ENCODE results near the gene ROM1.

DNA sequence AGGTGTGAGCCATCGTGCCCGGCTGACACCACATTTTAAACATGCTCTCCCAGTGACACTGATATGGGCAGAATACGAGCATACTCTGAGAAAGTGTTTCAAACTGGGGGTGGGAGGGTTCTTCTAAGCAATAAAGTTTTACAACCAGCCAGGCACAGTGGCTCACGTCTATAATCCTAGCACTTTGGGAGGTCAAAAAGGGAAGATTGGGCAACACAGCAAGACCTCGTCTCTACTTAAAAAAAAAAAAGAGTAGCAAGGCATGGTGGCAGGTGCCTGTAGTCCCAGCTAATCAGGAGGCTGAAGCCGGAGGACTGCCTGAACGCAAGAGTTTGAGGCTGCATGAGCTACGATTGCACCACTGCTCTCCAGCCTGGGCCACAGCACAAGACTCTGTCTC is 31.2 kb downstream of the ROM1 start:
- TF ChIP-seq, protein P1, sequence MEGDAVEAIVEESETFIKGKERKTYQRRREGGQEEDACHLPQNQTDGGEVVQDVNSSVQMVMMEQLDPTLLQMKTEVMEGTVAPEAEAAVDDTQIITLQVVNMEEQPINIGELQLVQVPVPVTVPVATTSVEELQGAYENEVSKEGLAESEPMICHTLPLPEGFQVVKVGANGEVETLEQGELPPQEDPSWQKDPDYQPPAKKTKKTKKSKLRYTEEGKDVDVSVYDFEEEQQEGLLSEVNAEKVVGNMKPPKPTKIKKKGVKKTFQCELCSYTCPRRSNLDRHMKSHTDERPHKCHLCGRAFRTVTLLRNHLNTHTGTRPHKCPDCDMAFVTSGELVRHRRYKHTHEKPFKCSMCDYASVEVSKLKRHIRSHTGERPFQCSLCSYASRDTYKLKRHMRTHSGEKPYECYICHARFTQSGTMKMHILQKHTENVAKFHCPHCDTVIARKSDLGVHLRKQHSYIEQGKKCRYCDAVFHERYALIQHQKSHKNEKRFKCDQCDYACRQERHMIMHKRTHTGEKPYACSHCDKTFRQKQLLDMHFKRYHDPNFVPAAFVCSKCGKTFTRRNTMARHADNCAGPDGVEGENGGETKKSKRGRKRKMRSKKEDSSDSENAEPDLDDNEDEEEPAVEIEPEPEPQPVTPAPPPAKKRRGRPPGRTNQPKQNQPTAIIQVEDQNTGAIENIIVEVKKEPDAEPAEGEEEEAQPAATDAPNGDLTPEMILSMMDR (IDR thresholded peaks at IDR 0.05; ENCODE audit: insufficient read depth, low read length, poor library complexity, severe bottlenecking) = no peak
- no peak for TF ChIP-seq EZH2phosphoT487 (conservative IDR thresholded peaks at IDR 0.05; ENCODE audit: low read length)

Measured in SU-DHL-6 (cell line).